GM18951 (cell line): ENCODE data around the gene SMARCC1.

Experiments
- POLR2A ChIP-seq: IDR thresholded peaks from 4 replicates; pipeline ENCODE4 v1.6.1; 2011; ENCODE audit warnings: mild to moderate bottlenecking; ENCODE audit not compliant: insufficient read length, insufficient read depth; ENCODE audit errors: extremely low read depth
- in situ Hi-C: fragments of 300-500 bp; cut with MboI; formaldehyde crosslinking; loops from one replicate; pipeline ENCODE4 v1.12.0; 2022; ENCODE audit warnings: low sequenced_read_pairs, mixed read lengths, inconsistent platforms; ENCODE audit not compliant: unreplicated experiment

Gene SMARCC1

DNA sequence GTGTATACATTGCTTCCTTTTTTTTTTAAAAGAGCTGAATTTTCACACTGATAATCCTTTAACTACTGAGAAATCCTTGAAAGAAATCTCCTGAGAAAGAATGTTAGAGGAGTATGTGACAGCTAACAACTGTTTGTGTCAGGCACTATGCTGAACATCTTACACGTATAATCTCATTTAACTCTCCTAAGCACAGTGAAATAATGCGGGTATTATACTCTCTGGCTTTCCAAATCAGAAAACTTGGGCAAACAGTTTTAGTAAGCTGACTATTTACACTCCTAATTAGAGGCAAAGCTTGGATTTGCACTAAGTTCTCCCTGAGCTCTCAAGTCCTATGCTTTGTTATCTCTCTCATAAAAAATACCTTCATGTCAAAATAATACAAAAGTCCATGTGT lies 69.3 kb downstream of the SMARCC1 start:
- TF ChIP-seq POLR2A, result no peak
- in situ Hi-C loops, result no loop called here

DNA sequence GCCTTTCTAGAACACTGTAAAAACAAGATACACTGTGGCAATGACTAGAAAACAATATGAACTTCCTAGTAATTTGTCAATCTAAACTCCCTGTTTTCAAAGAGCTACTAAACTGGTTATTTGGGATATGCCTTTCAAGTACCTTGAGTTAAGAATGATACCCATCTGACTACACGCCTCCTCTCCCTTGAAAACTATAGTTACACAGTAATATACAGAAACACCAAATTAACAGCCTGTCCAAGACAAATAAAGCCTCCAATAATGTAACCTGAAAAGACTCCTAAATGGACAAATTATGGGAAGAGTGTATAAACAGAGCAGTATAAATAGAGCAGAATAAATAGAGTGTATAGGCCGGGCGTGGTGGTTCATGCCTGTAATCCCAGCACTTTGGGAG lies 70.1 kb downstream of the SMARCC1 start:
- TF ChIP-seq POLR2A, result no peak
- in situ Hi-C loops, result no loop called here

DNA sequence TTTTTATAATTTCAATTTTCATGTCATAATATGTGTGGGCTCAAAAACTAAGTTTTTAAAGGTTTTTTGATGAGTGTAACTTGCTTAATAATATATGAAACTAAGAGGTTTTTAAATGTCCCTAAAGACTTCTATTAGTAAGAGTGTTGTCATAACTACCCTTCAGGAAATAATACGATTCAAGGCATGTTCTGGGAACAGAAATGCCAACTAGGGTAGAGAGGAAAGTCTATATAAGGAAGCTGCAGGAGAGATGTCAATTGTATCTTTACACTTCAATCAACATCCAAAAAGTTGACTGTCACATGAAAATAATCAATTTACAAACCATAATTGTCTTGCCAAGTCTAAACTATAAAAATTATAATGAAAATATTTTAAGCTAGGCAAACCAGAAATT lies 76.3 kb downstream of the SMARCC1 start:
- no peak for TF ChIP-seq POLR2A
- in situ Hi-C loops, result no loop called here

DNA sequence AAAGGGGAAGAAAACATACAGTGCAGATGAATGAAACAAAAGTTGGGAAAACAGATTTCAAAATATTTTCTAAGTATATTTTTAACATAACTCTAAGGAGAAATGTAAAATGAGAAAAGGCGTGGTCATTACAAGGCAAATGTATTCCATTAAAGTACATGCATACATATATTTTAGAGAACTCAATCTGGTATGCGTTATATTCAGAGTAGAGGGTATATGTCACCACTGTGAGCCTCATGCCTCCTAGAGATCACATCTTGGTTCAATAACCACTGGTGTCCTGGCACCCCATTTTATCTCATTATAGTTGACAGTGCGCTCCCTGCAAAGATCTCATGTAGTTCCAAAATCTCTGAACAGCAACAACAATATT lies 77.5 kb downstream of the SMARCC1 start:
- in situ Hi-C loops, result no loop called here
- no peak for TF ChIP-seq POLR2A

DNA sequence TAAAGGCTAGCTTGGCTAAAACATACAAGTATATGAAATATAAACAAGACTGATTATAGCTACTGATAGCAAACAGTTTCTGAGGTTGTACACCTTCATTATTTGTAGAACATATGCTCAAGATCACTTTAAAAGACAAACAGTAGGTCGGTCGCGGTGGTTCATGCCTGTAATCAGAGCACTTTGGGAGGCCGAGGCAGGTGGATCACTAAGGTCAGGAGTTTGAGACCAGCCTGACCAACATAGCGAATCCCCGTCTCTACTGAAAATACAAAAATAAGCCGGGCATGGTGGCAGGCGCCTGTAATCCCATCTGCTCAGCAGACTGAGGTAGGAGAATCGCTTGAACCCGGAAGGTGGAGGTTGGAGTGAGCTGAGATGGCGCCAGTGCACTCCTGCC lies 80.3 kb downstream of the SMARCC1 start:
- in situ Hi-C loops, result no loop called here
- no peak for TF ChIP-seq POLR2A

DNA sequence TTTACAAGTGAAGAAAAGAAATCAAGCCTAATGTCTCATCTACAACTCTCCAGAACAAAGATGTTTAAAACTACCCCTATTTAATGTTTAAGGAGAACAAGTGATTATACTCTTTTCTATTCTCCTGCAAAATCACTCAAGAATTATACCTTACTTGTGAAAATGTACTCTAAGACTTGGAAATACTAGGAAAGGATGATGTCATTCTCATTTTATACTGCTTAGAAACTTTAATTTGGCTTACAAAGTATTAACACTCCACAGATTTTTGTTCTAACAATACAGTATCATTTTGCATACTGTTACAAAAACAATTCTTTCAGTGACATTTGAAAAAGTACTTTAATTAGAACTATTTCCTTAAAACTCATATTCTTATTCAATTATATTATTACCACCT lies 89.5 kb downstream of the SMARCC1 start:
- in situ Hi-C loops, result no loop called here

DNA sequence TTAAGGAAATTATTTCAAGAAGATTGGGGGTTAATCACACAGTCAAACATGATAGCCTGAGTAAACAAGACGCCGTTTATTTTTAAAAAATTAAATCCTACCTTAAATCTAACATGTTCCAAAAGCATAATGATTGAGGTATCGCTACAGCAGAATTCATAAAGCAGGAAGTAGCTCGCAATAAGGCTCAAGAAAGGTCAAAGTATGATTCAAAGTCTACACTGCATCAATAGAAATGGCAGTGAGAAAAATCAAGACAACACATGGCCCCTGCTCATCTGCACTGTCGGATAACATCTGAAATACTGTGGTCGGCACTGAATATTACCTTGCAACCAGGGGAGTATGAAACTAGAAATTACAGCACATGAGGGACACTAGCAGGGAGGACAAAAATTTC lies 93.2 kb downstream of the SMARCC1 start:
- in situ Hi-C loops, result no loop called here
- no peak for TF ChIP-seq POLR2A

More for the DNA sequence above, 89.5 kb downstream of the SMARCC1 start:
- TF ChIP-seq POLR2A, result no peak

DNA sequence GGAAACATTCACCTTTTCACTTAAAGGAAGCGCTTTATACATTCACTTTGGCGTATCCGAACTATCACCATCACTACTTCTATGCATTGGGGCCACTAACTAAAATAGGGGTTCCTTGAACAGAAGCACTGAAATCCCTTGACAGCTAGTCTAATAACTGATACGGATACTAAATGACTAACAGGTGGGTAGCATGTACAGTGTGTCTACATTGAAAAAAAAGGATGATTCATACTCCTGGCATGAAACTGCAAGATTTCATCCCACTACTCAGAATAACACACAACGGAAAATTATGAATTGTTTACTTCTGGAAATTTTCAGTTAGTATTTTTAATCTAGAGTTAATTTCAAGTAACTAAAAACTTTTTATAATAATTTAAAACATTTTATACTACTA lies 96.7 kb downstream of the SMARCC1 start:
- in situ Hi-C loops, result no loop called here
- no peak for TF ChIP-seq POLR2A

DNA sequence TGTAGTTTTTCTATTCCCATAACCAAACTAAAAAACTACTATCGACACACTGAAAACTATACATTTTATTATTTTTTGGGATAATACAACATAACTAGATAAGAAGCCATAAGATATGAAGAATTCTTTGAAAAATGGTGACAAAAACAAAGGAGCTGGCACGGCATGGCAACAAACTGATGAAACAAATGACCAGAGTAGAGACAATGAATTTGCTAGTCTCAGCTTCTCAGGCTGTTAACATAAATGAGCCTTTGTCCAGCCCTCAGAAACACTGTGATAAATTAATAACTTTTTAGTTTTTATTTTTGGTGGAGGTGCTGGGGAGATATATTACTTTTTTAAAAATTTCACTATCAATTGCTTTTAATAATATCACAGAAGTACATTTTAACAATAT lies 100.7 kb downstream of the SMARCC1 start:
- no peak for TF ChIP-seq POLR2A
- in situ Hi-C loops, result no loop called here

DNA sequence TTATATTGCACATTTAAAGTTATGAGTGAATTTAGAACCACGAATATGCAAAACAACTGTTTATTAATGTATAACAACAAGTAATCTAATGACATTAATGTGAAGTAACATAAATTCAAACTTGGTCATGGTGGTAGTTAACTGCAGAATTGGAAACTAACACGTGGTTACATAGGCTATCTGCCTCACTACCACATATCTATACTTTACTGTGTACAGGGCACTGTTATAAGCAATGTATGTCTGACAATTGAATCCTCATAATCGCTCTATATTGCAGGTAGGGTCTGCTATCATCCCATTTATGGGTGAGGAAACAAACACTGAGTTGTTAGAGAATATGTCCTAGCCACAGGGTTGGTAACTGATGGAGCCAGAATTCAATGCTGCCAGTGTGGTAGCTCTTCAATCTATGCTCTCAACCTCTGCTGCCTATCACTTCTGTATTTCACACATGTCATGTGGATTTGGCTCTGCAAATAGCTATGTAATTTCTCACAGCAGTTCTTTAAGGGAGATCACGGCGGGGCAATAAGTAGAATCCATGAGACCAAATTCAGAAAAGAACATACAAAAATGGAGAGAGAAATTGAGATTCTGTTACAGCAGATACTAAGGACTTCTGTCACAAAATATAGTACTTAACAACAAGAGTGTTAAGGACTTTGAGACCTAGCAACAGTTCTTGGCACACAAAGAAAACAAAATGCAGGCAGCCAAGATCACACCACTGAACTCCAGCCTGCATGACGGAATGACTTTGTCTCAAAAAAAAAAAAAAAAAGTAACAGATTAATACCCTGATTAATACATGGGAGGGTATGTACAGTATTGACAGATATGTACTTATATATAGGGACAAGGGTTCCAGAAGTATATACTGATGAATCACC lies 103.0 kb downstream of the SMARCC1 start:
- TF ChIP-seq POLR2A, result no peak
- in situ Hi-C loops, result no loop called here

DNA sequence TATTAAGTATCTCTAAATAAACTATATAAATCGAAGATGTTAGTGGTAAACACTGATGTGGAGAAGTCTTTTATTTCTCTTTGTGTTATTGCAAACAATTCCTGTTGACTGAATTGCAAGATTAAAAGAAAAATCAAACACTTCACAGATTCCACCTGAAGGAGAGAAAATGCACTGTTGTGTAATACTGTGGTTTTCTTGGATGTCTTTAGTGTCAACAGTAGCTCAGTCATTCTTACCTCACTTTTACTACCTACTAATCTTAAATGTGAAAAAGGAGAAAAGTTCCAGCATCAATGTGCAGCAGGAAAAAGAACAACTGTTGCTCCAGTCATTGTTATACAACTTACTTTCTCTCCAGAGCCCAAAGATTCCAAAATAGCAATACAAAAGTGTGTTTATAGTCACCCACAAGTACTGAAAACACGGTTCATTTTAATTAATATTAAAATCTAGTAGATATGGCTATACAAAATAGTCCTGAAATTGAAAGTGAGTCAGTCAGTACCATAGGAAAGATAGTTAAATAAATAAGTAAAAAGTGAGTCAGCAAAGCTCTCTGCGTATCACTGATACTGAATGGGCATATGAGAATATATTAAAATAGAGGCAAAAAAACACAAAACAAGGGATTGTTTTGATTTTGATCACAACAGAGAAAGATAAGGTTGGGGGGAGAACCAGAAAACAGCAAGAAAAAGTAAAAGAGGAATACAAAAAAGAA lies 112.5 kb downstream of the SMARCC1 start:
- no peak for TF ChIP-seq POLR2A
- in situ Hi-C loops, result no loop called here

DNA sequence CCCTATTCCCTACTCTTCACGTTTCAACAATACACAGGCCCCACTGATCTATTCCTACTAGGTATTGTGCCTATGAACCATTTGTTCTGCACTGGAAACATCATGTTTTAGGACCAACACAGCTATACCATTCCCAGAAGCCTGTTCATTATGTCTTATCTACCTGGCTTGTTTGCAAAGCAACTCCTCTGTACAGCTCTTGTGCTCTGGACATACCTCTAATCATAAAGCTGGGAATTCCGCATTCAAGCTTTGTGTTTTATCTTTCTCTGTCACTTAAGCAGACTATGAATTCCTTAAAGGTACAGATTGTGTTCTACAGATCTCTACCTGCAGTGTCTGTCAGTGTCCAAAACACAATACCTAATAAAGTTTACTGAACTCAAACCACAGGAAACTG lies 115.6 kb downstream of the SMARCC1 start:
- no peak for TF ChIP-seq POLR2A
- in situ Hi-C loops, result no loop called here

DNA sequence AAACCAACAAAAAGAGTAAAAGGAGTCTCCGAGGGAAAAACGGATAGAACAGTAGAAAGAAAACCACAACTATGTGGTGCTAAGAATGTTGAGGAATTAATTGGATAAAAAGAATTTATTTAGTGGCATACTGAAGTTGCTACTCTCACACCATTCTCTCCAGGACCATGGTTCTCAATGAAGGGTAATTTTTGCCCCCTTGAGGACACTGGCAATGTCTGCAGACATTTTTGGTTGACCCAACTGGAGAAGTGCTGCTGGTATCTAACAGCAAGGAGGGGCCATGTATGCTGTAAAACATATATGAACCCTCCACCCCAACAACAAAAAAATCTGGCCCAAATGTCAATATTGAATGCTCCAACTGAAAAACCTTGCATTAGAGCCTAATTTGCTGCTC lies 117.2 kb downstream of the SMARCC1 start:
- in situ Hi-C loops, result no loop called here
- no peak for TF ChIP-seq POLR2A
